Fibroblast of lung (primary cell): ENCODE measurements around the gene FAAP20. TPM values are rescaled to one million over a fixed set of nuclear protein-coding genes. Genes with fewer than 3 reads are reported as not detected.

Experiments
- DNase-seq, 2 donors: peaks; one replicate each; pipeline versions ENCODE4 v3.0.0 to v3.0.0-alpha.2; 2010; ENCODE audit warnings: low read depth in 2 of 2
- H2AFZ ChIP-seq: 2 replicates; pipeline ENCODE4 v1.5.1; 2012; ENCODE audit warnings: low read length, control low read depth, inconsistent platforms
- H3K27ac ChIP-seq: 2 replicates; pipeline ENCODE4 v1.5.1; 2011; ENCODE audit warnings: low read length, control low read depth; ENCODE audit not compliant: insufficient read depth
- H3K27me3 ChIP-seq: 2 replicates; pipeline ENCODE4 v1.5.1; 2011; ENCODE audit warnings: mild to moderate bottlenecking, low read length; ENCODE audit not compliant: control insufficient read depth, insufficient read depth
- H3K36me3 ChIP-seq: 2 replicates; pipeline ENCODE4 v1.5.1; 2011; ENCODE audit warnings: low read length; ENCODE audit not compliant: control insufficient read depth, insufficient read depth
- H3K4me1 ChIP-seq: 2 replicates; pipeline ENCODE4 v1.5.1; 2011; ENCODE audit warnings: low read length; ENCODE audit not compliant: control insufficient read depth, insufficient read depth; ENCODE audit errors: extremely low read depth
- H3K4me2 ChIP-seq: 2 replicates; pipeline ENCODE4 v1.5.1; 2011; ENCODE audit warnings: low read length, control low read depth; ENCODE audit not compliant: insufficient read depth; ENCODE audit errors: extremely low read depth
- H3K4me3 ChIP-seq, 4 experiments: fragments of 200-600 bp in 1 of 4; sonication (generic) in 1 of 4; replicated peaks in 1 of 4; 2 replicates each; pipeline ENCODE4 v1.5.1; 2011 to 2016; ENCODE audit warnings: low read length in 4 of 4, low read depth in 3 of 4, mild to moderate bottlenecking in 3 of 4, control low read depth in 2 of 4, inconsistent platforms in 1 of 4, mixed read lengths in 1 of 4; ENCODE audit not compliant: insufficient read depth in 1 of 4; ENCODE audit errors: control extremely low read depth in 1 of 4
- H3K79me2 ChIP-seq: 2 replicates; pipeline ENCODE4 v1.5.1; 2012; ENCODE audit warnings: mild to moderate bottlenecking, low read length, inconsistent platforms; ENCODE audit not compliant: control insufficient read depth, insufficient read depth
- H3K9ac ChIP-seq: 2 replicates; pipeline ENCODE4 v1.5.1; 2011; ENCODE audit warnings: mild to moderate bottlenecking, low read length, control low read depth; ENCODE audit not compliant: insufficient read depth
- H3K9me3 ChIP-seq: 2 replicates; pipeline ENCODE4 v1.5.1; 2012; ENCODE audit warnings: low read depth, low read length; ENCODE audit not compliant: control insufficient read depth, insufficient read depth
- H4K20me1 ChIP-seq: 2 replicates; pipeline ENCODE4 v1.5.1; 2011; ENCODE audit warnings: low read length; ENCODE audit not compliant: control insufficient read depth, insufficient read depth; ENCODE audit errors: extremely low read depth
- EZH2 ChIP-seq: IDR thresholded peaks from 2 replicates; pipeline ENCODE4 v1.5.1; 2012; ENCODE audit warnings: low read length, control low read depth, mild to moderate bottlenecking; ENCODE audit errors: missing control alignments
- polyA plus RNA-seq, 2 donors: library from polyadenylated mRNA; depleted of rRNA in 1 of 2; stranded (reverse) in 1 of 2; unstranded in 1 of 2; fragments of >200 nt; gene quantifications; 2 replicates each; pipeline ENCODE4 v1.2.1, GENCODE V29; 2011 to 2012; ENCODE audit warnings: missing spikeins in 1 of 2
- total RNA-seq: library from RNA; depleted of rRNA; stranded (reverse); fragments of >200 nt; gene quantifications from 2 replicates; pipeline ENCODE4 v1.2.1, GENCODE V29; 2014
- TF ChIP-seq, protein P1 (sequence below), 2 donors: IDR thresholded peaks in 1 of 2; conservative IDR thresholded peaks in 1 of 2; 1 replicate in 1 of 2; 2 replicates in 1 of 2; pipeline ENCODE4 v1.5.1; 2011 to 2012; ENCODE audit warnings: low read length in 2 of 2, control low read depth in 1 of 2, inconsistent platforms in 1 of 2, low read depth in 1 of 2, mild to moderate bottlenecking in 1 of 2

FAAP20 gene
- total and polyA plus RNA-seq, 2 donors (not counting 1 experiment from before 2014, with no cell fraction given) = 8.2 to 21.5 TPM

DNA sequence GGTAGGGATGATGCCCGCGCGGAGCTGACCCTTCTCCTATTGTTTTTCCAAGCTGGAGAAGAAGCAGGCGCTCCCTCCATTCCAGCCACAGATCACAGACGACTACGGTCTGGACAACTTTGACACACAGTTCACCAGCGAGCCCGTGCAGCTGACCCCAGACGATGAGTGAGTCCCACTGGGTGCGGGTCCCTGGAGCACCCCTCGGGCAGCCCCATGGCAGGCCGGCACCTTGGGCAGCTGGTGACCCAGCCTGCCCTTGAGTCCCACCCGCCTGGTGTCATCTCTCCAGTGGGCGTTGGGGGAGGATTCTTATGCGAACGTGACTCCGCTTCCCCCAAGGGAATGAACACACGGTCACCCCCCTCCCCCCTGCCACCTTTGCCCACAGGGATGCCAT is 10.0 kb downstream of the FAAP20 start:
- Histone ChIP-seq H3K36me3 (no peaks in the 10 kb centered on the region), H3K27ac (no peak overlapping the region), H4K20me1 (no peaks in the 10 kb centered on the region), H2AFZ (no peak overlapping the region), H3K4me1 (no peaks in the 10 kb centered on the region), H3K9ac (no peak overlapping the region), H3K9me3 (no peaks in the 10 kb centered on the region), H3K79me2 (no peaks in the 10 kb centered on the region), H3K4me3 (no peak overlapping the region), H3K27me3 (no peaks in the 10 kb centered on the region), H3K4me2 (no peak overlapping the region)
- no peak for DNase-seq
- no peak for TF ChIP-seq EZH2
- TF ChIP-seq, protein P1, sequence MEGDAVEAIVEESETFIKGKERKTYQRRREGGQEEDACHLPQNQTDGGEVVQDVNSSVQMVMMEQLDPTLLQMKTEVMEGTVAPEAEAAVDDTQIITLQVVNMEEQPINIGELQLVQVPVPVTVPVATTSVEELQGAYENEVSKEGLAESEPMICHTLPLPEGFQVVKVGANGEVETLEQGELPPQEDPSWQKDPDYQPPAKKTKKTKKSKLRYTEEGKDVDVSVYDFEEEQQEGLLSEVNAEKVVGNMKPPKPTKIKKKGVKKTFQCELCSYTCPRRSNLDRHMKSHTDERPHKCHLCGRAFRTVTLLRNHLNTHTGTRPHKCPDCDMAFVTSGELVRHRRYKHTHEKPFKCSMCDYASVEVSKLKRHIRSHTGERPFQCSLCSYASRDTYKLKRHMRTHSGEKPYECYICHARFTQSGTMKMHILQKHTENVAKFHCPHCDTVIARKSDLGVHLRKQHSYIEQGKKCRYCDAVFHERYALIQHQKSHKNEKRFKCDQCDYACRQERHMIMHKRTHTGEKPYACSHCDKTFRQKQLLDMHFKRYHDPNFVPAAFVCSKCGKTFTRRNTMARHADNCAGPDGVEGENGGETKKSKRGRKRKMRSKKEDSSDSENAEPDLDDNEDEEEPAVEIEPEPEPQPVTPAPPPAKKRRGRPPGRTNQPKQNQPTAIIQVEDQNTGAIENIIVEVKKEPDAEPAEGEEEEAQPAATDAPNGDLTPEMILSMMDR (conservative IDR thresholded peaks at IDR 0.05 in 1 of 2, IDR thresholded peaks at IDR 0.05 in 1 of 2; ENCODE audit: low read depth in 1 of 2, low read length in 2 of 2) = no peak

DNA sequence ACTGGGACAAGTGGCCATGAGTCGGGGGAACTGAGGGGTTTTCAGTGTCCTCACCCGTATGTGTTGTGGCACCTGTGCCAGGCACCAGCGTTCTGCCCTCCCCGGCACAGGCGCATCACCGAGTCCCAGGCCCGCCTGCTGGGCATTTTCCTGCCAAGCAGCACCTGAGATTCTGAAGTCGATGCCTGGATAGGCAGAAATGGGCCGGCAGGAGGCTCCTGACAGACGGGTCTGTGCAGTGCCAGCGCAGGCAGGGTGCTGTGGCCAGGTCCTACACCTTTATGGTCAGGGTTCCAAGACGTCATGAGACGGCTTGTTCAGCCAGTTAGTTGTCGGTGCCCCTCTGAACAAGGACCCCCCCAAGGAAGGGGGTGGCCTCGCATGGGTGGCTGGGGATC is 10.6 kb downstream of the FAAP20 start:
- Histone ChIP-seq H4K20me1 (no peaks in the 10 kb centered on the region), H3K27me3 (no peaks in the 10 kb centered on the region), H3K4me3 (no peak overlapping the region), H2AFZ (no peak overlapping the region), H3K36me3 (no peaks in the 10 kb centered on the region), H3K27ac (no peak overlapping the region), H3K9me3 (no peaks in the 10 kb centered on the region), H3K4me1 (no peaks in the 10 kb centered on the region), H3K79me2 (no peaks in the 10 kb centered on the region), H3K9ac (no peak overlapping the region), H3K4me2 (no peak overlapping the region)
- TF ChIP-seq EZH2 = no peak
- TF ChIP-seq, protein P1 (conservative IDR thresholded peaks at IDR 0.05 in 1 of 2, IDR thresholded peaks at IDR 0.05 in 1 of 2; ENCODE audit: low read depth in 1 of 2, low read length in 2 of 2) = no peak
- no peak for DNase-seq

DNA sequence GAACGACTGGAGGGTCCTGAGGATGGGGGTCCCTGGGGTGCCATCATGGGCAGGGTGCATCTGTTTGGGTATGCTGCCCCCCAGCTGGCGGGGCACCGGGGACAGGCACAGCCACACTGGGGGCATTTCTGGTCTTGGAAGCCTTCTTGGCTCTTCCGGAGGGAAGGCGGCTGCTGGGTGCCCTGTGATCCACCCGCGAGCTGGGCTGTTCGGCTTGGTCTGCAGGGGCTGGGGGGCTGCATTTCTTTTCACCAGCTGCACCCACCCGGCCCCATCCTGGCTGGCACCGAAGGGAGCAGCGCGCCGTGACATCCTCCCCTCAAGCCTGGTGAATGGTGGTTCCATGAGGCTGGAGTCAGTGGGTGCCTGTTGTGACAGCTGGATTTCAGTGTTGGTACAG is 12.2 kb downstream of the FAAP20 start:
- no peak for DNase-seq
- H3K27ac ChIP-seq = no peak overlapping the region
- H3K4me2 ChIP-seq = no peak overlapping the region
- no peak overlapping the region for H3K4me3 ChIP-seq
- H3K27me3 ChIP-seq = no peaks in the 10 kb centered on the region
- no peaks in the 10 kb centered on the region for H3K79me2 ChIP-seq
- TF ChIP-seq EZH2 = no peak
- TF ChIP-seq, protein P1 (conservative IDR thresholded peaks at IDR 0.05 in 1 of 2, IDR thresholded peaks at IDR 0.05 in 1 of 2; ENCODE audit: low read depth in 1 of 2, low read length in 2 of 2) = no peak
- H2AFZ ChIP-seq = no peak overlapping the region
- no peaks in the 10 kb centered on the region for H3K36me3 ChIP-seq
- no peaks in the 10 kb centered on the region for H3K9me3 ChIP-seq
- no peaks in the 10 kb centered on the region for H3K4me1 ChIP-seq
- H4K20me1 ChIP-seq = no peaks in the 10 kb centered on the region
- no peak overlapping the region for H3K9ac ChIP-seq
